HCT116 (cell line): ENCODE results near the gene KMT2C. TPM values are rescaled to one million over a fixed set of nuclear protein-coding genes. Genes with fewer than 3 reads are reported as not detected.

Source experiments
- ATAC-seq: fragments of 200-7000 bp; cut with Tn5 transposase; 2 replicates; pipeline ENCODE4 v1.9.1; 2020; ENCODE audit warnings: mild to moderate bottlenecking, moderate library complexity
- BruUV-seq: library from RNA; stranded (reverse); fragments of 400-500 nt; replicated peaks from 2 replicates; lab custom pipeline; 2021; lab: Mats Ljungman, UMichigan
- CTCF ChIA-PET: fragments of 300-600 bp; sonication (Branson Sonifier 250); formaldehyde crosslinking; loops from one replicate; lab custom pipeline; 2021; ENCODE audit warnings: antibody characterized with exemption; lab: Charles Lee
- POLR2A ChIA-PET: fragments of 300-600, 350-600 bp; sonication (Branson Sonifier 250); formaldehyde crosslinking; loops from one replicate; lab custom pipeline; 2021; ENCODE audit warnings: antibody characterized with exemption; lab: Charles Lee
- RAD21 ChIA-PET, 2 experiments: fragments of 300-600 bp; sonication (Branson Sonifier 250); formaldehyde crosslinking; loops; one replicate each; lab custom pipeline; 2023; ENCODE audit warnings: low total read pairs in 2 of 2; ENCODE audit not compliant: uncharacterized antibody in 2 of 2, unreplicated experiment in 2 of 2, low non-redundant PET in 1 of 2; lab: Charles Lee
- DNase-seq: peaks from one replicate; pipeline ENCODE4 v3.0.0-alpha.2; 2010; ENCODE audit warnings: low read depth, low spot score
- H2AFZ ChIP-seq: fragments of 200-600 bp; shearing (Covaris generic), sonication (generic); 2 replicates; pipeline ENCODE4 v1.6.1; 2017; ENCODE audit warnings: low read depth, mixed run types, mixed read lengths, antibody characterized with exemption, low read length; ENCODE audit not compliant: poor library complexity, severe bottlenecking
- H3K27ac ChIP-seq: 2 replicates; pipeline ENCODE4 v1.5.1; 2012; ENCODE audit warnings: low read depth, low read length
- H3K27me3 ChIP-seq: fragments of 200-600 bp; sonication (generic); 2 replicates; pipeline ENCODE4 v1.6.1; 2016; ENCODE audit warnings: mixed run types, low read length, mixed read lengths; ENCODE audit not compliant: insufficient read depth
- H3K36me3 ChIP-seq, 2 experiments: fragments of 200-500 bp in 1 of 2; fragments of 200-600 bp in 1 of 2; sonication (Bioruptor generic) in 1 of 2; sonication (generic) in 1 of 2; 2 replicates each; pipeline versions ENCODE4 v1.5.1 to v1.6.1; 2014 to 2016; ENCODE audit warnings: low read length in 2 of 2, inconsistent platforms in 1 of 2, mixed read lengths in 1 of 2, mixed run types in 1 of 2; ENCODE audit not compliant: insufficient read depth in 2 of 2, control insufficient read depth in 1 of 2
- H3K4me1 ChIP-seq, 2 experiments: fragments of 200-600 bp in 1 of 2; sonication (generic) in 1 of 2; 2 replicates each; pipeline versions ENCODE4 v1.5.1 to v1.6.1; 2012 to 2017; ENCODE audit warnings: low read length in 2 of 2, inconsistent platforms in 1 of 2, mild to moderate bottlenecking in 1 of 2, mixed read lengths in 1 of 2, mixed run types in 1 of 2, moderate library complexity in 1 of 2; ENCODE audit not compliant: insufficient read depth in 2 of 2, control insufficient read depth in 1 of 2
- H3K4me2 ChIP-seq: fragments of 200-600 bp; sonication (generic); 2 replicates; pipeline ENCODE4 v1.6.1; 2017; ENCODE audit warnings: mixed run types, low read length, mixed read lengths
- H3K4me3 ChIP-seq, 2 experiments: fragments of 200-600 bp in 1 of 2; sonication (generic) in 1 of 2; replicated peaks in 1 of 2; 2 replicates each; pipeline ENCODE4 v1.5.1; 2011 to 2016; ENCODE audit warnings: low read length in 2 of 2, control low read depth in 1 of 2, low read depth in 1 of 2, mild to moderate bottlenecking in 1 of 2, mixed read lengths in 1 of 2, mixed run types in 1 of 2
- H3K79me2 ChIP-seq: fragments of 200-600 bp; sonication (generic); 2 replicates; pipeline ENCODE4 v1.6.1; 2017; ENCODE audit warnings: mild to moderate bottlenecking, mixed run types, low read length, moderate library complexity, mixed read lengths; ENCODE audit not compliant: insufficient read depth
- H3K9ac ChIP-seq: fragments of 200-600 bp; sonication (generic); 2 replicates; pipeline ENCODE4 v1.6.1; 2016; ENCODE audit warnings: low read length, mixed read lengths
- H3K9me2 ChIP-seq: fragments of 200-600 bp; sonication (generic), shearing (Covaris generic); 2 replicates; pipeline ENCODE4 v1.6.1; 2017; ENCODE audit warnings: mixed run types, mild to moderate bottlenecking, moderate library complexity; ENCODE audit not compliant: insufficient read depth
- H3K9me3 ChIP-seq, 2 experiments: fragments of 200-500 bp in 1 of 2; fragments of 200-600 bp in 1 of 2; sonication (Bioruptor generic) in 1 of 2; sonication (generic) in 1 of 2; 2 replicates each; pipeline ENCODE4 v1.6.1; 2014 to 2017; ENCODE audit warnings: low read length in 2 of 2, mixed read lengths in 2 of 2, inconsistent platforms in 1 of 2, low read depth in 1 of 2, mild to moderate bottlenecking in 1 of 2, mixed run types in 1 of 2, moderate library complexity in 1 of 2; ENCODE audit not compliant: control insufficient read depth in 1 of 2, insufficient read depth in 1 of 2
- H4K20me1 ChIP-seq: fragments of 200-600 bp; sonication (generic), shearing (Covaris generic); 2 replicates; pipeline ENCODE4 v1.6.1; 2017; ENCODE audit warnings: mixed run types, mild to moderate bottlenecking, moderate library complexity; ENCODE audit not compliant: insufficient read depth
- CTCF ChIP-seq, 3 experiments: fragments of 200-600 bp in 1 of 3; sonication (generic) in 1 of 3; IDR thresholded peaks in 2 of 3; conservative IDR thresholded peaks in 1 of 3; 2 replicates each; pipeline ENCODE4 v1.5.1; 2012 to 2017; ENCODE audit warnings: low read depth in 2 of 3, low read length in 2 of 3, antibody characterized with exemption in 1 of 3, borderline replicate concordance in 1 of 3, control low read depth in 1 of 3, mild to moderate bottlenecking in 1 of 3, mixed read lengths in 1 of 3, mixed run types in 1 of 3, moderate library complexity in 1 of 3; ENCODE audit not compliant: insufficient read depth in 1 of 3
- ELF1 ChIP-seq: IDR thresholded peaks from 2 replicates; pipeline ENCODE4 v1.6.1; 2012; ENCODE audit warnings: low read depth, borderline replicate concordance
- JUND ChIP-seq: IDR thresholded peaks from 2 replicates; pipeline ENCODE4 v1.6.1; 2012
- MAX ChIP-seq: IDR thresholded peaks from 2 replicates; pipeline ENCODE4 v1.6.1; 2012
- TCF7L2 ChIP-seq: IDR thresholded peaks from 2 replicates; pipeline ENCODE4 v1.7.0; 2011; ENCODE audit warnings: borderline replicate concordance, inconsistent platforms; ENCODE audit not compliant: insufficient read depth, insufficient read length; ENCODE audit errors: extremely low read depth
- YY1 ChIP-seq: IDR thresholded peaks from 2 replicates; pipeline ENCODE4 v1.6.1; 2011; ENCODE audit warnings: low read length, low read depth, moderate library complexity, mild to moderate bottlenecking; ENCODE audit not compliant: insufficient replicate concordance; ENCODE audit errors: extremely low read depth
- ZFX ChIP-seq: fragments of 450-650 bp; IDR thresholded peaks from 2 replicates; pipeline ENCODE4 v1.6.1; 2017
- ZNF274 ChIP-seq: fragments of 200-500 bp; sonication (Bioruptor generic); IDR thresholded peaks from 2 replicates; pipeline ENCODE4 v1.6.1; 2014; ENCODE audit warnings: mild to moderate bottlenecking, low read depth, low read length, inconsistent platforms
- intact Hi-C: fragments of 100-400 bp; cut with micrococcal nuclease; formaldehyde crosslinking; loops from 2 replicates; pipeline ENCODE4 v1.10.0; 2022
- total RNA-seq: library from RNA; stranded (reverse); gene quantifications from one replicate; pipeline ENCODE4 v1.2.1, GENCODE V29; 2021; ENCODE audit not compliant: unreplicated experiment
- TF ChIP-seq, protein P1 (sequence below): IDR thresholded peaks from 2 replicates; pipeline ENCODE4 v1.6.1; 2012; ENCODE audit warnings: low read depth

Gene KMT2C
- total RNA-seq, 1 experiment from 2014 or later: 22.9 TPM

GRCh38 chr7:152347888-152348287 lies 87.9 kb downstream of the KMT2C start:
- RAD21 ChIA-PET: no interaction called here
- no peak for DNase-seq
- BruUV-seq: no TSS peak
- Histone ChIP-seq H3K4me3 (no peak overlapping the region), H4K20me1 (no peaks in the 10 kb centered on the region), H3K4me1 (no peaks in the 10 kb centered on the region), H3K36me3 (no peaks in the 10 kb centered on the region), H3K9me2 (no peaks in the 10 kb centered on the region), H3K27me3 (no peaks in the 10 kb centered on the region), H3K9ac (no peak overlapping the region), H3K9me3 (no peaks in the 10 kb centered on the region), H2AFZ (no peak overlapping the region), H3K4me2 (no peak overlapping the region), H3K79me2 (peaks cover 14% of the 10 kb centered on the region), H3K27ac (no peak overlapping the region)
- CTCF ChIA-PET: no interaction called here
- TF ChIP-seq JUND: no peak
- no peak for TF ChIP-seq YY1
- TF ChIP-seq ZNF274: no peak
- TF ChIP-seq CTCF (IDR thresholded peaks at IDR 0.05 in 2 of 3, conservative IDR thresholded peaks at IDR 0.05 in 1 of 3; ENCODE audit: borderline replicate concordance in 1 of 3, insufficient read depth in 1 of 3, low read depth in 2 of 3, low read length in 2 of 3): no peak
- TF ChIP-seq, protein P1, sequence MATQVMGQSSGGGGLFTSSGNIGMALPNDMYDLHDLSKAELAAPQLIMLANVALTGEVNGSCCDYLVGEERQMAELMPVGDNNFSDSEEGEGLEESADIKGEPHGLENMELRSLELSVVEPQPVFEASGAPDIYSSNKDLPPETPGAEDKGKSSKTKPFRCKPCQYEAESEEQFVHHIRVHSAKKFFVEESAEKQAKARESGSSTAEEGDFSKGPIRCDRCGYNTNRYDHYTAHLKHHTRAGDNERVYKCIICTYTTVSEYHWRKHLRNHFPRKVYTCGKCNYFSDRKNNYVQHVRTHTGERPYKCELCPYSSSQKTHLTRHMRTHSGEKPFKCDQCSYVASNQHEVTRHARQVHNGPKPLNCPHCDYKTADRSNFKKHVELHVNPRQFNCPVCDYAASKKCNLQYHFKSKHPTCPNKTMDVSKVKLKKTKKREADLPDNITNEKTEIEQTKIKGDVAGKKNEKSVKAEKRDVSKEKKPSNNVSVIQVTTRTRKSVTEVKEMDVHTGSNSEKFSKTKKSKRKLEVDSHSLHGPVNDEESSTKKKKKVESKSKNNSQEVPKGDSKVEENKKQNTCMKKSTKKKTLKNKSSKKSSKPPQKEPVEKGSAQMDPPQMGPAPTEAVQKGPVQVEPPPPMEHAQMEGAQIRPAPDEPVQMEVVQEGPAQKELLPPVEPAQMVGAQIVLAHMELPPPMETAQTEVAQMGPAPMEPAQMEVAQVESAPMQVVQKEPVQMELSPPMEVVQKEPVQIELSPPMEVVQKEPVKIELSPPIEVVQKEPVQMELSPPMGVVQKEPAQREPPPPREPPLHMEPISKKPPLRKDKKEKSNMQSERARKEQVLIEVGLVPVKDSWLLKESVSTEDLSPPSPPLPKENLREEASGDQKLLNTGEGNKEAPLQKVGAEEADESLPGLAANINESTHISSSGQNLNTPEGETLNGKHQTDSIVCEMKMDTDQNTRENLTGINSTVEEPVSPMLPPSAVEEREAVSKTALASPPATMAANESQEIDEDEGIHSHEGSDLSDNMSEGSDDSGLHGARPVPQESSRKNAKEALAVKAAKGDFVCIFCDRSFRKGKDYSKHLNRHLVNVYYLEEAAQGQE: no peak
- no peak for TF ChIP-seq ELF1
- TF ChIP-seq MAX: no peak
- no peak for TF ChIP-seq TCF7L2
- no peak for TF ChIP-seq ZFX
- intact Hi-C loops: loop anchor here (10.0 kb wide), 1 partner anchor 87 kb away; the partner anchor contains the start of gene KMT2C
- ATAC-seq: no peak
- POLR2A ChIA-PET: no interaction called here
